ENCODE data around the gene SOWAHA.
"Not testable (repeated sequence)": the region's sequence is repeated elsewhere in the genome, so short reads cannot be mapped to it uniquely, and the experiment has no call there.

The SOWAHA gene

GRCh38 chr5:132788990-132789886 is 23.9 kb upstream of the SOWAHA start:
- no peaks in the 10 kb centered on the region for H3K4me1 Mint-ChIP-seq
- H3K4me3 Mint-ChIP-seq, result no peak overlapping the region
- DNase-seq (ENCODE audit: low spot score in 2 of 2) (no peak), ATAC-seq (no peak)
- no peak overlapping the region for H3K27ac Mint-ChIP-seq
- H3K9me3 Mint-ChIP-seq, result no peaks in the 10 kb centered on the region
- no peaks in the 10 kb centered on the region for H3K36me3 Mint-ChIP-seq

DNA sequence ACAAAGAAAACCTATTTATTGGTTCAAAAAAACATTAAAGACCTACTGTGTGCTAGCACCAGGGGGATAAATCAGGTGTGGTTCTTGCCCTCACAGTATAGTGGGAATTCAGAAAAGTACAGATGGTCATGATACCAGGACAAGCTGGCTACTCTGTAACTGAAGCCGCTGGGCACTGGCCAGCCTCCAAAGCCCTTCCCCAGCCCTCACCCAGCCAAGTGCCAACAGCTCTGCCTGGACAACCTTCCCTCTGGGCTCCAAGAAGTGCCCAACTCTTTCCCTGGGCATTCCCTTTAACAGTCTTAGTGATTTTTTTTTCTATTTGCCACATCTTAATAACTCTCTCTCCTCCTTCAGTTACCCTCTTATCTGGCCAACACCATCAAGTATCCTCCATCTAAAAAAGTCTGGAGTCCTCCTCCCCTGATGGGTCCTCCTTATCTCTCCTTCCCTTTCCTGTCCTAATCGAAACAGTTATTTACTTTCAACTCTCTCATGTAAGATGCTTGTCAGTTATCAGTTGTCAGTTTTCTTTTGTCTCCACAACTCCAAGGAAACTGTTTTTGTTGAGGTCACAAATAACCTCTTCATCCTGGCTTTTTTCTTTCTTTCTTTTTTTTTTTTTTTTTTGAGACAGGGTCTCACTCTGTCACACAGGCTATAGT is 22.8 kb upstream of the SOWAHA start:
- H3K4me3 Mint-ChIP-seq, result no peak overlapping the region
- ATAC-seq, result no peak
- H3K36me3 Mint-ChIP-seq, result no peaks in the 10 kb centered on the region
- no peaks in the 10 kb centered on the region for H3K4me1 Mint-ChIP-seq
- no peaks in the 10 kb centered on the region for H3K9me3 Mint-ChIP-seq
- no peak overlapping the region for H3K27ac Mint-ChIP-seq
- no peak for DNase-seq (ENCODE audit: low spot score in 2 of 2)

DNA sequence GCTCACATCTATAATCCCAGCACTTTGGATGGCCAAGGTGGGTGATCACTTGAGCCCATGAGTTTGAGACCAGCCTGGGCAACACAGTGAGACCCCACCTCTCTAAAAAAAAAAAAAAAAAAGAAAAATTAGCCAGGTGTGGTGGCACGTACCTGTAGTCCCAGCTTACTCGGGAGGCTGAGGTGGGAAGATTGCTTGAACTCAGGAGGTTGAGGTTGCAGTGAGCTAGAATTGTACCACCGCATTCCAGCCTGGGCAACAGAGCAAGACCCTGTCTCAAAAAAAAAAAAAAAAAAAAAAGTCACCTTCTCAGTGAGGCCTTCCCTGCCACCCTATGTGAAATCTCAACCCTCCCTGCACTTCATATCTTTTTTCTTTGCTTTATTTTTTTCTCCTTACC is 22.1 kb upstream of the SOWAHA start:
- no peak for DNase-seq (ENCODE audit: low spot score in 2 of 2)
- Mint-ChIP-seq H3K4me1 (no peaks in the 10 kb centered on the region), H3K27ac (no peak overlapping the region)

GRCh38 chr5:132797651-132798050 is 15.5 kb upstream of the SOWAHA start:
- DNase-seq (ENCODE audit: low spot score in 2 of 2), result no peak
- H3K4me3 Mint-ChIP-seq, result no peak overlapping the region
- no peaks in the 10 kb centered on the region for H3K4me1 Mint-ChIP-seq
- no peaks in the 10 kb centered on the region for H3K9me3 Mint-ChIP-seq
- no peaks in the 10 kb centered on the region for H3K36me3 Mint-ChIP-seq
- ATAC-seq, result no peak
- H3K27ac Mint-ChIP-seq, result no peak overlapping the region

More for the DNA sequence above, 22.1 kb upstream of the SOWAHA start:
- no peak for ATAC-seq
- H3K36me3 Mint-ChIP-seq, result no peaks in the 10 kb centered on the region
- H3K9me3 Mint-ChIP-seq, result no peaks in the 10 kb centered on the region
- H3K4me3 Mint-ChIP-seq, result no peak overlapping the region

GRCh38 chr5:132799392-132799791 is 13.7 kb upstream of the SOWAHA start:
- Mint-ChIP-seq H3K4me3 (no peak overlapping the region), H3K4me1 (no peaks in the 10 kb centered on the region), H3K36me3 (no peaks in the 10 kb centered on the region), H3K27ac (no peak overlapping the region), H3K9me3 (no peaks in the 10 kb centered on the region)
- ATAC-seq (no peak), DNase-seq (ENCODE audit: low spot score in 2 of 2) (no peak)

GRCh38 chr5:132800545-132800944 is 12.6 kb upstream of the SOWAHA start:
- no peaks in the 10 kb centered on the region for H3K36me3 Mint-ChIP-seq
- ATAC-seq (no peak), DNase-seq (ENCODE audit: low spot score in 2 of 2) (no peak)
- no peaks in the 10 kb centered on the region for H3K9me3 Mint-ChIP-seq
- no peak overlapping the region for H3K27ac Mint-ChIP-seq
- H3K4me3 Mint-ChIP-seq, result no peak overlapping the region
- no peaks in the 10 kb centered on the region for H3K4me1 Mint-ChIP-seq

- no peak overlapping the region for H3K4me3 Mint-ChIP-seq
- no peaks in the 10 kb centered on the region for H3K4me1 Mint-ChIP-seq
- H3K9me3 Mint-ChIP-seq, result no peaks in the 10 kb centered on the region
- H3K36me3 Mint-ChIP-seq, result no peaks in the 10 kb centered on the region
- ATAC-seq (no peak), DNase-seq (ENCODE audit: low spot score in 2 of 2) (no peak)
- no peak overlapping the region for H3K27ac Mint-ChIP-seq
These were observed 10.9 kb upstream of the SOWAHA start for GRCh38 chr5:132802044-132802684.

DNA sequence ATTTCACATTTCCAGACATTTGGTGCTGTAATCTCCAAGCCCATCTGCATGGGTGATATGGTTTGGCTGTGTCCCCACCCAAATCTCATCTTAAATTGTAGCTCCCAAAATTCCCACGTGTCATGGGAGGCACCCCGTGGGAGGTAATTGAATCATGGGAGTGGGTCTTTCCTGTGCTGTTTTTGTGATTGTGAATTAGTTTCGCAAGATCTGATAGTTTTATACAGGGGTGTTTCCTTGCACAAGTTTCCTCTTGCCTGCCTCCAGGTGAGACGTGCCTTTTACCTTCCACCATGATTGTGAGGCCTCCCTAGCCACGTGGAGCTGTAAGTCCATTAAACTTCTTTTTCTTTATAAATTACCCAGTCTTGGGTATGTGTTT is 10.4 kb upstream of the SOWAHA start:
- not testable (repeated sequence) for H3K4me3 Mint-ChIP-seq; H3K36me3 Mint-ChIP-seq; ATAC-seq; H3K4me1 Mint-ChIP-seq; H3K27ac Mint-ChIP-seq; DNase-seq (ENCODE audit: low spot score in 2 of 2); H3K9me3 Mint-ChIP-seq

GRCh38 chr5:132804219-132804618 is 8.9 kb upstream of the SOWAHA start:
- ATAC-seq; DNase-seq (ENCODE audit: low spot score in 2 of 2); H3K9me3 Mint-ChIP-seq; H3K4me1 Mint-ChIP-seq; H3K36me3 Mint-ChIP-seq; H3K4me3 Mint-ChIP-seq; H3K27ac Mint-ChIP-seq: not testable (repeated sequence)

GRCh38 chr5:132805872-132806271 is 7.2 kb upstream of the SOWAHA start:
- not testable (repeated sequence) for ATAC-seq

GRCh38 chr5:132806804-132807162 is 6.3 kb upstream of the SOWAHA start:
- H3K4me1 Mint-ChIP-seq; ATAC-seq; H3K9me3 Mint-ChIP-seq; H3K27ac Mint-ChIP-seq; H3K4me3 Mint-ChIP-seq; H3K36me3 Mint-ChIP-seq; DNase-seq (ENCODE audit: low spot score in 2 of 2): not testable (repeated sequence)

More at GRCh38 chr5:132805872-132806271, 7.2 kb upstream of the SOWAHA start:
- not testable (repeated sequence) for DNase-seq (ENCODE audit: low spot score in 2 of 2); H3K36me3 Mint-ChIP-seq; H3K4me1 Mint-ChIP-seq; H3K27ac Mint-ChIP-seq; H3K4me3 Mint-ChIP-seq; H3K9me3 Mint-ChIP-seq

DNA sequence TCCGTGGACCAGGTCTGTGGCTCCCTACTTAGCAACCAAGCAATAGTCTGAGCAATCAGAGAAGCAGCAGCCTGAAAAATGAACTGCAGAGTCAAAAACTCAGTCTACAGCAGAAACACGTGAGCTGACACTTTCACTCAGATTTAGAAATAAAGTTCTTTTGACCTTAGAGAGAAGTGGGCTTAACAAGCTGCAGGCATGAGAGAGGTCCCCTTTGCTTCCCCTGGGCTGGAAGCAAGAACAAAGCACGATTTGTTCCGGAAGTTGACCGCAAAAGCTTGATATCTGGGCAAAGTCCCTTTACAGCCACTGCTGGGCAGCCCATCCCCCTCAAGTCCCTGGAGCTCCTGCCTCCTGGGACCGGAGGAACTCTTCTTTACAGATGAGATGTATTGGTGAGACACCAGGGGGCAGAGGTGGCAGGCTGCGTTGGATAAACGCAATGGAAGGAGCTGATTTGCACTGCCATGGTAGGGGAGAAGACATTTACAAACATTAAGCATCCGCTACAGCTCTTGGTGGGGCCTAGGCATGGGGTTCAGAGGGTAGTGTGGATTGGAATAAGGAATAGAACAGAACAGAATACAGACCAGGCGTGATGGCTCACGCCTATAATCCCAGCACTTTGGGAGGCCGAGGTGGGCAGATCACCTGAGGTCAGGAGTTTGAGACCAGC is 5.8 kb upstream of the SOWAHA start:
- no peaks in the 10 kb centered on the region for H3K9me3 Mint-ChIP-seq
- H3K4me3 Mint-ChIP-seq, result no peak overlapping the region
- DNase-seq (ENCODE audit: low spot score in 2 of 2) (no peak), ATAC-seq (no peak)
- no peak overlapping the region for H3K27ac Mint-ChIP-seq
- no peaks in the 10 kb centered on the region for H3K4me1 Mint-ChIP-seq
- H3K36me3 Mint-ChIP-seq, result no peaks in the 10 kb centered on the region

DNA sequence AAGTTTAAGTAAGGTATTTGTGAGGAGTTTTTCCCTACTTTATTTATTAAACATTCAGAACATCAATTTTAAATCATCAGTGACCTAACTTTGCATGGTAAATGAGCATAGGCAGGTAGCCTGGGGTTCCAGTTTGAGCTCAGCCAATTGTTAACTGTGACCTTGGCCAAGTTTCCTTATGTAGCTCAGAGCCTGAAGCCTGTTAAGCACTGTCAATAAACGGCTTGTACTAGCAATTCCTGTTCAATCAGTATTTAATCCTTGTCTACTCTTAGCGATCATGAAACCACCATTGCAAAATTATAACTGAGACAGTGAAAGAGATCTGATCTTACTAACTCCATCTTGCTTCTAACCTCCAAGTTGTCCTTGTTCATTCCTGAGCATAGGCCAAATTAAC is 4.7 kb upstream of the SOWAHA start:
- Mint-ChIP-seq H3K4me1 (peaks cover 7% of the 10 kb centered on the region), H3K27ac (no peak overlapping the region), H3K36me3 (no peaks in the 10 kb centered on the region), H3K4me3 (no peak overlapping the region), H3K9me3 (no peaks in the 10 kb centered on the region)
- DNase-seq (ENCODE audit: low spot score in 2 of 2) (no peak), ATAC-seq (no peak)

- H3K9me3 Mint-ChIP-seq, result no peaks in the 10 kb centered on the region
These were observed 4.2 kb upstream of the SOWAHA start for GRCh38 chr5:132808866-132809265.

DNA sequence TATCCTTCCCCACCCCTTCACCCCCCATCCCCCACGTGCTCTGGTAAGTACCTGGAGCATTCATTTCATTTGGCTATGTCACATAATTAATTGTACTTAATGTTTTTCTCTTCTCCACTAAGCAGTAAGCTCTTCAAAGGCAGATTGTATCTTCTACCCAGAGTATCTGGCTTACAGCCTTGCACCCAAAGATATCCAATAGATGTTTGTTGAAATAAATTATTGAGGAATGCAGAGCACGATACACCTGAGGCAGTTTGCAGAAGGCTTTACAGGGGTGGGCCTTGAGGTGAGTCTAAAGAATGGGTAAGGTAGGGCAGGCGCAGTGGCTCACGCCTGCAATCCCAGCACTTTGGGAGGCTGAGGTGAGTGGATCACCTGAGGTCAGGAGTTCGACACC is 2.5 kb upstream of the SOWAHA start:
- H3K36me3 Mint-ChIP-seq, result no peaks in the 10 kb centered on the region
- H3K9me3 Mint-ChIP-seq, result no peaks in the 10 kb centered on the region
- DNase-seq (ENCODE audit: low spot score in 2 of 2), result no peak
- no peak for ATAC-seq
- peaks cover 7% of the 10 kb centered on the region for H3K4me1 Mint-ChIP-seq
- no peak overlapping the region for H3K27ac Mint-ChIP-seq
- no peak overlapping the region for H3K4me3 Mint-ChIP-seq

More at GRCh38 chr5:132808866-132809265, 4.2 kb upstream of the SOWAHA start:
- Mint-ChIP-seq H3K4me1 (peaks cover 7% of the 10 kb centered on the region), H3K27ac (no peak overlapping the region), H3K36me3 (no peaks in the 10 kb centered on the region), H3K4me3 (no peak overlapping the region)
- no peak for DNase-seq (ENCODE audit: low spot score in 2 of 2)
- no peak for ATAC-seq
